NCI-H1092 treated with DMSO at 0.1 percent for 48 hours (cell line): ENCODE results near the gene IPP.
"Not testable (repeated sequence)": the region's sequence is repeated elsewhere in the genome, so short reads cannot be mapped to it uniquely, and the experiment has no call there.

Source experiments
- DNase-seq: peaks from one replicate; lab custom pipeline; 2025; lab: John Stamatoyannopoulos, UW

IPP gene

DNA sequence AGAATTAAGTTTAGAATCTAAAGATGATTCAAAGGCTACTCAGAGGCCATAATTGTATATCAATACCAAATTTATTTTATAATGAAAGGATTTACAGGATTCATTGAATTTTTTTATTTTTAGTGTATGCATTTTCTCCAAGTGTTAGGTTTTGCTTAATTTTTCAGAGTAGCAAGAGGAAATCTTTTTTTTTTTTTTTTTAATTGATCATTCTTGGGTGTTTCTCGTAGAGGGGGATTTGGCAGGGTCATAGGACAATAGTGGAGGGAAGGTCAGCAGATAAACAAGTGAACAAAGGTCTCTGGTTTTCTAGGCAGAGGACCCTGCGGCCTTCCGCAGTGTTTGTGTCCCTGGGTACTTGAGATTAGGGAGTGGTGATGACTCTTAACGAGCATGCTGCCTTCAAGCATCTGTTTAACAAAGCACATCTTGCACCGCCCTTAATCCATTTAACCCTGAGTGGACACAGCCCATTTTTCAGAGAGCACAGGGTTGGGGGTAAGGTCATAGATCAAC lies 10.8 kb downstream of the IPP start:
- not testable (repeated sequence) for DNase-seq

DNA sequence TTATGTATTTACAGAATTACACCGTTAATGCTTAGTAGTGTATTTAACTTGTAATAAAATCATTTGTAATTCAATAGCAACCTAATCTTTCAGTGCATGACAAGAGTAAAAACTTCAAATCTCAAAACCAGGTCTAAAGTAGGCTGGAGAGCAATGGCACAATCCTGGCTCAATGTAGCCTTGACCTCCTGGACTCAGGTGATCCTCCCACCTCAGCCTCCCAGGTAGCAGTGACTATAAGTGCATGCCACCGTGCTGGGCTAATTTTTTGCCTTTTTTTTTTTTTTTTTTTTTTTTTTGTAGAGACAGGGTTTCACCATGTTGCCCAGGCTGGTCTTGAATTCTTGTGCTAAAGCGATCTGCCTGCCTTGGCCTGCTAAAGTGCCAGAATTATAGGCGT lies 11.3 kb downstream of the IPP start:
- no peak for DNase-seq

DNA sequence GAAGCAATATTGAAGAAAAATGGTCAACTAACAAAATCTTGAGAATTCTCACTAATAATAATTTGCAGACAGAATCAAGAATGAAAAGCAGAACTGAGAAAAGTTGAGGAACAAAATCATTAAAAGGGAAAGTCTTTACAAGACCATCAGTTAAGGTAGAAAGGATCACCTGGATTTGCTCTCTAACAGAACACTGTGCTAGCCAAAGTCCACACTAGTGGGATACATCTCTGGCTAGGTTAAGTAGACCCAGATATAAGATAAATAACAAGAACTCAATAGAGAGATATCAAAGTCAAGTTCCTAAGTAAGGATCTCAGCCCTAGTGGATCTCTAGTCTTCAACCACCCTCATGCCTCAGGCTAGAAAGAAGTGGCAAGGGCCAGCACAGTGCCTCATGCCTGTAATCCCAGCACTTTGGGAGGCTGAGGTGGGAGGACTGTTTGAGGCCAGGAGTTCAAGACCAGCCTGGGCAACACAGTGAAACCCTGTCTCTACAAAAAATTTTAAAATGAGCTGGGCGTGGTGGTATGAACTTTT lies 19.6 kb downstream of the IPP start:
- no peak for DNase-seq

- no peak for DNase-seq
Measured at GRCh38 chr1:45730075-45730779, 20.2 kb downstream of the IPP start.

DNA sequence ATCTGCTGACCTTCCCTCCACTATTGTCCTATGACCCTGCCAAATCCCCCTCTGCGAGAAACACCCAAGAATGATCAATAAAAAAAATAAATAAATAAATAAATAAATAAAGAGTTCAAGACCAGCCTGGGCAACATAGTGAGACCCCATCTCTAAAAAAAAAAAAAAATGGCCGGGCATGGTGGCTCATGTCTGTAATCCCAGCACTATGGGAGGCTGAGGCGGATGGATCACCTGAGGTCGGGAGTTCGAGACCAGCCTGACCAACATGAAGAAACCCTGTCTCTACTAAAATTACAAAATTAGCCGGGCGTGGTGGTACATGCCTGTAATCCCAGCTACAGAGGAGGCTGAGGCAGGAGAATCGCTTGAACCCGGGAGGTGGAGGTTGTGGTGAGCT lies 24.4 kb downstream of the IPP start:
- not testable (repeated sequence) for DNase-seq

DNA sequence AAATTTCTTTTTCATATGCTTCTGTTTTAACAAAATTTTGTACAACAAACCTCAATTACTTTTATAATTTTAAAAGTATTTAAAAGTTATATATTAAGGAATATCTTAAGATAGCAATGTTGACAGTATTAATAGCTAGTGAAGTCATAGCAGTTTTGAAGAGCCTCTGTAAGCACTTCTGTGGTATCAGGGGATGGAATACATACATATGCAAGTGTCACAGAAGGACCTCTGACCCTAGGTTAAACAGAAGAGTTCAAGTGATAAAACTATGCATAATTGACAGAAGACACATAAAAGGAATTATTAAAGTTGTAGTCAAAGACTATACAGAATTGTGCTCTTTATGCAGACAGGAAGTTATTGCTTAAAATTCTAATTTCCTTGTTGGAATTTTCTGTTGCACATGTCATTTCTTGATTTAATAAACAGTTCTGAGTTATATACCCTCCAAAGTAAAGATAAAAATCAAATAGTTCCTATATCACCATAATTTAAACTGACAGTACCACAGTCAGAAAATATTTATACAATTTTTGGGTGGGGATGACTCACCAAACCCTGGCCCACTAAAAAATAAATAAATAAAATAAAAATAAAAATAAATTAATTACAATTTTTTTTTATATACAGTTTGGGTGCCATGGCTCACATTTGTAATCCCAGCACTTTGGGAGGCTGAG lies 27.1 kb downstream of the IPP start:
- no peak for DNase-seq

DNA sequence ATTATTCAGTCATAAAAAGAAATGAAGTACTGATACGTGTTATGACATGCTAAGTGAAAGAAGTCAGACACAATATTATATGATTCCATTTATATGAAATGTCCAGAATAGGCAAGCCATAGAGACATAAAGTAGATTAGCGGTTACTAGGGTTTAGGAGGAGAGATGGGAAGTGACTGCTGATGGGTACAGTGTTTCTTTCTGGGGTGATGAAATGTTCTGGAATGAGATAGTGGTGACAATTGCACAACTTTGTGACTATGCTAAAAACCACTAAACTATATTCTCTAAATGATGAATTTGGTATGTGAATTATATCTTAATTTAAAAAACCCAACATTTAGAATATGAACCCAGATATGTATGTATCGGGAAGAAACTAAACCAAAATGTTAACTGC lies 27.6 kb downstream of the IPP start:
- DNase-seq, result no peak

DNA sequence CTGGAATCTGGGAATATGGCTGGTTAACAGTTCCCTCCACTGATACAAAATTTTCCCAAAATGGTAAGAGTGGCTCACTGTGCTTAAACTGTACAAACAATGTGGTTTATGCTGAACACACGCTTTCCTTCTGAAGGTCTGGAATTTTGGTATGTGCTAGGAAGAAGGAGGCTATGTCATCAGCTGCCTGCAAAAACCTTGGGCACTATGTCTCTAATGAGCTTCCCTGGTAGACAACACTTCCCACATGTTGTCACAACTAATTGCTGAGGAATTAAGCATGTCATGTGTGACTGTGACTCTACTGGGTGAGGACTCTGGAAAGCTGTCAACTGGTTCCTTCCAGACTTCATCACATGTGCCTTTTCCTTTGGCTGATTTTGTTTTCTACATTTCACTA lies 29.2 kb downstream of the IPP start:
- no peak for DNase-seq

GRCh38 chr1:45718289-45718688 lies 32.2 kb downstream of the IPP start:
- DNase-seq, result no peak

- not testable (repeated sequence) for DNase-seq
Measured at GRCh38 chr1:45717386-45717785, 33.1 kb downstream of the IPP start.

DNA sequence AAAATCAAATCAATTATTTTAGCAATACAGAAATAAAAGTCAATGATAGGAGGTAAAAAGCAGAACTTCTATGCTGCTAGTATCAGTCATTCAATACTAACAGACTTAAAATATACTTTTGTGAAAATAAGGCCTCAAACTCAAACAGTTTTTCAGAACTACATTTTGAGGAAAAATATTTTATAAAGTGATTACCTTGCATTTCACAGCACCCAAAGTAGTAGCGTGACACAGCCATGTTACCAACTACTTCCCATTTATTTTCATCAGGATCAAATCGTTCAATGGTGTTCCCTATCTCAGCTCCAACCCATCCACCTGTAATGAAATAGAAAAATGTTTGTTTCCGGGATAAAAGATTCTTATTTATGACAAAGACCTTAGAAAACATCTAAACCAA lies 33.8 kb downstream of the IPP start:
- no peak for DNase-seq

DNA sequence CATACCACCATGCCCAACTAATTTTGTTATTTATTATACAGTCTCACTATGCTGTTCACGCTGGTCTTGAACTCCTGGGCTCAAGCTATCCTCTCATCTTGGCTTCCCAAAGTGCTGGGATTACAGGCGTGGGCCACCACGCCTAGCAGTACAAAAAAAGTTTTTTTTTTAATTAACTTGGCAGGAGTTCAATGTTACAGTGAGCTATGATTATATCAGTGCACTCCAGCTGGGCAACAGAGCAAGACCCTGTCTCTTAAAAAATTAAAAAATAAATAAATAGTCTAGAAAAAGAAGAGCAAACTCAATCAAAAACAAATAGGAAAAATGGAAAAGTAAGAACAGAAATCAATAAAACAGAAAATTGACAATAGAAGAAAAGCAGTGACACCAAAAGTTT lies 36.7 kb downstream of the IPP start:
- DNase-seq, result no peak

DNA sequence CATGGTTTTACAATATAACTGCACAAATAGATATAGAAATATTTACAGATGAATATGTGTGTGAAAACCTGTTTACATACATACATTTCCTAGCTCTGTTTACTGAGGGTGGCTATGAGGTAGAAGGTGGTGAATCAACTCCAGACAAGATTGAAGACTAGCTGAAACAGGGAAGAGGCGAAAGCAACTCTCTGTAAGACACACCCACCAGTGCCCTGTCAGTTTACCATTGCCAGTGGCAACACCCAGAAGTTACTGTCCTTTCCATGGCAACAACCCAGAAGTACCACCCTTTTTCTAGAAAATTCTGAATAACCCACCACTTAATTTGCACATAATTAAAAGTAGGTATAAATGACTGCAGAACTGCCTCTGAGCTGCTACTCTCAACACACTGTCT lies 45.8 kb downstream of the IPP start:
- DNase-seq, result no peak

GRCh38 chr1:45694823-45695222 lies 55.6 kb downstream of the IPP start:
- DNase-seq, result no peak

- DNase-seq, result not testable (repeated sequence)
Measured at GRCh38 chr1:45693811-45694210, 56.6 kb downstream of the IPP start.

DNA sequence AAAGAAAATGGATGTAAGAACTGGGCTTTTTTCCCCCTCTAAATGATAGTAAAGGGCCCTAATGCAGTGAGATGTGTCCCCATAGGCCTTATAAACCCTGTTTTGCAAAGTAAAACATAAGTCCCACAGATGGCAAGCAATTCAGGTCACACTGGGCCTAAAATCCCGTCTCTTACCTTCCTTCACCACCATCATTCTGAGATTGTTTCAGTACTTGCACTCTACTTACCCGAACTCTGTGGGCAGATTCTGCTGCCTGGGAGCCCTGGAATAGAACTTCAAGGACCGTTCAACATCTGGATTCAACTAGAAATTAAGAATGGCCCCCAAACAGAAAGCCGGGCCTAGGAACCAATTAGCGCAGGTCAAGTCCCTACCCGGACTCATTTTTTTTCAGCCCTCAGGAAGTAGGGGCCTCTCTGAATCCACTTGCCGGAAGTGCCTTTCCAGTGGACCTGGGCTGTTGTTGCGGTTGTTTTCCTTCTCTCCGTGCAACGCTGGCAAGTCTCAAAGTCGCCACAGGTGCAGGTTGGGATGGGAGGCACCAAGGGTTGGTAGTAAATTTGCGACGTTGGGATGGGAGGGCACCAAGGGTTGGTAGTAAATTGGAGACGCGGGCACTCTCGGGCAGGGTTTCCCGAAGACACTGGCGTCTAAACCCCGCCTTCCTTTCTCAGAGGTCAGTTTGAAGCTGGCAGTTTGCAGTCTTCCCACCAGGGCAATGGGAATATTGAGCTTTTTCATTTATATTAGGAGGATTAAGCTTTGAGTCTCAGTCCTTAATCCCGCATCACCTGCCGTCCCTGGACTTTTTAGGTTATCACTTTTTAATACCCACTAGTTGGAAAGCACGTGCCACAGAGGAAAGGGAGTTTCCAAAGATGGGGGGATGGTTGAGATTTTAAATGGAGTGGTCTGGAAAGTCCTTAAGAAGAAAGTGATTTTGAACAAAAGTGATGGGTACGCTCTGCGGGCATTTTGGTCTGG lies 62.4 kb downstream of the IPP start, which contains the start of gene TMEM69:
TMEM69 (plus strand) TSS at position 428 of the 987 bp plus-strand sequence. CDS start 2,888 bp downstream, outside the sequence.
- peak; percentile 97 for DNase-seq

- peak; percentile 100 for DNase-seq
Measured at GRCh38 chr1:45687014-45687753, 63.3 kb downstream of the IPP start.

DNA sequence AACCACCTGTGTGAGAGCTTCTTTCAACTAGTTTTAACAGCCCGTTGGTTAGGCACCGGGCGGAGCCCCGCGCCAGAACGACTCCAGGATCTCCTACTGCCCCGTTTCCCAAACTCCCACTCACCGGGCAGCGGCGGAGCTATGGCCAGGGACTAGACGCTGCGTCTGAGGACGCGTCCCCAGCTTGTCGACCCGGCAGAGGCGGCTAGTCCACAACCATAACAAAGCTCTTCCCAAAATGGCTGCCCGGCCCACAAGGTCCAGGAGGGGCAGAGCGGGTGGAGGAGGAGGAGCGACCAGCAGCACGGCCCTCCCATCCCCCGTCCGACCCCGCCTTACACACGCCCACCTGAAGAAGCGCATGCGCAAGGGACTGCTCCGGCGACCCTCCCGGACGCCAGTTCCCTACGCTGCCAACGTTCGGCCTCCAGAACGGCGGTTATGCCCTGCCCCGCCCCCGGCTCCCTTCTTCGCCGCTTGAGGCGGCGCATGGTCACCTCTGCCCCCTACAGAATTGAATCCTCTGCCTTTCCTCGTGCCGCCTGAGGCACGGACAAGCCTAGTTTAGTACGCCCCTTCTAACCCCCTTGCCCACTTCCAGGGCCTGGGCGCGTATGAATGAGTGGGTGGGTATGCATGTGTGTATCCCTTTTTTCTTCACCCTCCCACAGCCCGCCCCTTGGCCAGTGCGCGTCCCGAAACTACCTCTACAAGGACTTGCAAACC lies 64.0 kb downstream of the IPP start, which contains the start of gene GPBP1L1:
GPBP1L1 (minus strand) TSS at position 246 of the 726 bp plus-strand sequence. CDS start 27,446 bp downstream, outside the sequence.
- peak; percentile 100 for DNase-seq

DNA sequence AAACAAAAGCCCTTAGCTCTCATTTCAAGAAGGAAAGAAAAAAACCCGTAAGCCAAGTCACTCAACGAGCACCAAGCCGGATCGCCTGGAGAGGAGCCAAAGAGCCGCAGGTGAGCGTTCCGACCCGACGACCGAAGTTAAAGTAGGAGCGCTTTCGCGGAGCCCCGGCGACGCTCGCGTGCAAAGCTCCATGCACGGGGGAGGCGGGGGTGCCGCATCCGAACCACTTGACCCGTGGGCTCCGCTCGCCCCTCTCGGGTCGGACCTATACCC lies 64.5 kb downstream of the IPP start:
- DNase-seq, result peak; percentile 86

DNA sequence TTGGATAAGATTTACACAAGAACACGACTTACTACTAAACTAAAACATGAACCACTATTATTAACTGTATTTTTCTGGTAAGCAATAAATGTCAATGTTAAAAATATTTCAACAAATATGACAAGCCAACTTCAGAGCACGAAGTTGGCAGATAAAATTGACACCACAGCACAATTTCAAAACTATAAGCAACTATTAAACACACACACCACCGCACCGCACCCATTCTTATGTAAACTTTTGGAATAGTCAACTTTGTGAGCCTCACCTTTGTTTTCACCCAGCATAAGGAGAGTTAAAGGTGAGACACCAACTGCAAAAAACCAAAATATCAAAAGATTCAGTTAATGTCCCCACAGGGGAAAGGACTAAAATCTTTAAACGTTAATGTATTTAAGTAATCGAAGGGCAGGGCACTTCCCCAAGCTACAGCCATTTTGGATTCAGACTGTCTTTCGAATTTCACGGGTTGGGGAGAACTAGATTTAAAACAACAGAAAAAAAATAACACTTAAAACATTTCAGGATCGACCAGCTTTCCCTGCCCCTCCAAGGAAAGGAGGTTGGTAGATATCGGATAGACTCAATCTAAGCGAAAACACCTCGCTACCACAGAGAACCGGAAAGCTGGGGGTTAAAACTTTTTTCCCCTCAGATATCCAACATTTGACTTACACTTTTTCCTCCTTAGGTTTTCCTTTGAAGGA lies 65.0 kb downstream of the IPP start:
- DNase-seq, result peak; percentile 64
